SU-DHL-6 (cell line): Measurements from ENCODE around the gene GPI.

ENCODE experiments used
- H2AFZ ChIP-seq: fragments of 200-600 bp; sonication (generic); 2 replicates; pipeline ENCODE4 v1.6.1; 2014; ENCODE audit warnings: low read depth, mild to moderate bottlenecking, moderate library complexity, mixed read lengths, antibody characterized with exemption, low read length; ENCODE audit not compliant: severe bottlenecking
- H3F3A ChIP-seq: fragments of 200-600 bp; shearing (Covaris generic); 2 replicates; pipeline ENCODE4 v1.6.0; 2016; ENCODE audit warnings: antibody characterized with exemption, mild to moderate bottlenecking; ENCODE audit not compliant: insufficient read depth
- H3K27ac ChIP-seq: fragments of 200-600 bp; sonication (generic); 2 replicates; pipeline ENCODE4 v1.5.1; 2016; ENCODE audit warnings: low read depth, mild to moderate bottlenecking, low read length, moderate library complexity, mixed read lengths
- H3K27me3 ChIP-seq: fragments of 200-600 bp; sonication (generic), shearing (Covaris generic); 2 replicates; pipeline ENCODE4 v1.6.0; 2014; ENCODE audit warnings: mild to moderate bottlenecking, low read length
- H3K36me3 ChIP-seq: fragments of 200-600 bp; sonication (generic); 2 replicates; pipeline ENCODE4 v1.6.1; 2014; ENCODE audit warnings: mild to moderate bottlenecking, low read length, mixed read lengths
- H3K4me2 ChIP-seq: fragments of 300-600, 200-600 bp; shearing (Covaris generic), sonication (generic); 2 replicates; pipeline ENCODE4 v1.6.0; 2014; ENCODE audit warnings: low read length, low read depth, mild to moderate bottlenecking; ENCODE audit not compliant: poor library complexity, severe bottlenecking
- H3K4me3 ChIP-seq: fragments of 200-600 bp; sonication (generic); 2 replicates; pipeline ENCODE4 v1.5.1; 2014; ENCODE audit warnings: antibody characterized with exemption, low read length, mild to moderate bottlenecking, mixed read lengths; ENCODE audit not compliant: insufficient read depth, poor library complexity, severe bottlenecking
- H3K79me2 ChIP-seq: fragments of 200-600 bp; sonication (generic); 2 replicates; pipeline ENCODE4 v1.6.1; 2014; ENCODE audit warnings: mild to moderate bottlenecking, low read length, moderate library complexity; ENCODE audit not compliant: insufficient read depth
- H3K9ac ChIP-seq: fragments of 200-600 bp; sonication (generic); 2 replicates; pipeline ENCODE4 v1.7.0; 2014; ENCODE audit warnings: mild to moderate bottlenecking, low read length
- H3K9me2 ChIP-seq: fragments of 200-600 bp; sonication (generic); replicated peaks from 2 replicates; pipeline ENCODE4 v1.6.1; 2014; ENCODE audit warnings: low read length; ENCODE audit not compliant: insufficient read depth
- H3K9me3 ChIP-seq: fragments of 200-600 bp; sonication (generic); 2 replicates; pipeline ENCODE4 v1.6.1; 2014; ENCODE audit warnings: low read length, mixed read lengths; ENCODE audit not compliant: insufficient read depth
- H4K20me1 ChIP-seq: fragments of 200-600 bp; sonication (generic); 2 replicates; pipeline ENCODE4 v1.6.1; 2014; ENCODE audit warnings: low read depth, mild to moderate bottlenecking, antibody characterized with exemption, low read length, moderate library complexity, mixed read lengths
- CTCF ChIP-seq: fragments of 200-600 bp; sonication (generic); IDR thresholded peaks from one replicate; pipeline ENCODE4 v1.5.1; 2017; ENCODE audit warnings: antibody characterized with exemption, mild to moderate bottlenecking, low read length, moderate library complexity; ENCODE audit not compliant: insufficient read depth, poor library complexity, severe bottlenecking
- EZH2phosphoT487 ChIP-seq: fragments of 200-600 bp; sonication (generic), shearing (Covaris generic); conservative IDR thresholded peaks from 2 replicates; pipeline ENCODE4 v1.6.1; 2018; ENCODE audit warnings: mild to moderate bottlenecking, antibody characterized with exemption, low read length, moderate library complexity, mixed read lengths

The GPI gene

GRCh38 chr19:34324320-34324719 lies 40.7 kb upstream of the GPI start:
- Histone ChIP-seq H3K27me3 (no peaks in the 10 kb centered on the region), H3K27ac (no peak overlapping the region), H3K9me3 (no peaks in the 10 kb centered on the region), H3K79me2 (no peaks in the 10 kb centered on the region), H3K36me3 (peaks cover 3% of the 10 kb centered on the region; the same call in 1 of the 2 replicates), H3F3A (no peaks in the 10 kb centered on the region), H3K9me2 (no peaks in the 10 kb centered on the region), H3K4me3 (no peak overlapping the region), H3K4me2 (no peak overlapping the region), H3K9ac (no peak overlapping the region), H2AFZ (no peak overlapping the region), H4K20me1 (no peaks in the 10 kb centered on the region)
- no peak for TF ChIP-seq CTCF
- TF ChIP-seq EZH2phosphoT487, result no peak

GRCh38 chr19:34325181-34325580 lies 39.8 kb upstream of the GPI start:
- Histone ChIP-seq H3F3A (no peaks in the 10 kb centered on the region), H3K79me2 (no peaks in the 10 kb centered on the region), H3K9me2 (no peaks in the 10 kb centered on the region), H3K36me3 (peaks cover 3% of the 10 kb centered on the region; the same call in 1 of the 2 replicates), H3K4me3 (no peak overlapping the region), H3K4me2 (no peak overlapping the region), H3K27ac (no peak overlapping the region), H3K9me3 (no peaks in the 10 kb centered on the region), H4K20me1 (no peaks in the 10 kb centered on the region), H2AFZ (no peak overlapping the region), H3K27me3 (no peaks in the 10 kb centered on the region), H3K9ac (no peak overlapping the region)
- TF ChIP-seq EZH2phosphoT487 (no peak), CTCF (no peak)

- TF ChIP-seq EZH2phosphoT487 (no peak), CTCF (no peak)
- no peak overlapping the region for H2AFZ ChIP-seq
- H3K36me3 ChIP-seq, result peaks cover 3% of the 10 kb centered on the region; the same call in 1 of the 2 replicates
- H3K27me3 ChIP-seq, result no peaks in the 10 kb centered on the region
- H3K4me3 ChIP-seq, result no peak overlapping the region
- no peaks in the 10 kb centered on the region for H4K20me1 ChIP-seq
- no peaks in the 10 kb centered on the region for H3K79me2 ChIP-seq
- H3K9ac ChIP-seq, result no peak overlapping the region
- H3K4me2 ChIP-seq, result no peak overlapping the region
- no peaks in the 10 kb centered on the region for H3K9me2 ChIP-seq
- no peak overlapping the region for H3K27ac ChIP-seq
- H3K9me3 ChIP-seq, result no peaks in the 10 kb centered on the region
- H3F3A ChIP-seq, result no peaks in the 10 kb centered on the region
Observed at GRCh38 chr19:34325981-34326787, 38.8 kb upstream of the GPI start.
